Choroid plexus epithelial cell (primary cell): ENCODE measurements around the gene SPO11.

Experiments used
- DNase-seq: peaks from one replicate; pipeline ENCODE4 v3.0.0-alpha.2; 2010; ENCODE audit warnings: low read depth
- H3K4me3 ChIP-seq: 2 replicates; pipeline ENCODE4 v1.5.1; 2011; ENCODE audit warnings: low read depth, mild to moderate bottlenecking, control low read depth, low read length, moderate library complexity
- CTCF ChIP-seq: conservative IDR thresholded peaks from 2 replicates; pipeline ENCODE4 v1.5.1; 2011; ENCODE audit warnings: low read depth, mild to moderate bottlenecking, control low read depth, inconsistent platforms, low read length, moderate library complexity

Gene SPO11

GRCh38 chr20:57351042-57351783 is 21.6 kb downstream of the SPO11 start, which contains the start of gene RAE1:
Gene RAE1, plus strand, starts transcription at chr20:57351255. Its CDS starts 2,784 bp downstream, at chr20:57354039.
- TF ChIP-seq CTCF: no peak
- peak; percentile 96 for DNase-seq
- H3K4me3 ChIP-seq: peak within 1 kb of the TSS; percentile 94

GRCh38 chr20:57352305-57352704 is 22.7 kb downstream of the SPO11 start:
- TF ChIP-seq CTCF: no peak
- no peak for DNase-seq
- peak overlapping the region; percentile 94 for H3K4me3 ChIP-seq

- DNase-seq: no peak
- no peak for TF ChIP-seq CTCF
- no peak overlapping the region for H3K4me3 ChIP-seq
Observed at GRCh38 chr20:57353351-57353750, 23.7 kb downstream of the SPO11 start.

- peak; percentile 73 for DNase-seq
- no peak overlapping the region for H3K4me3 ChIP-seq
- TF ChIP-seq CTCF: no peak
Observed at GRCh38 chr20:57361517-57361916, 31.9 kb downstream of the SPO11 start.

GRCh38 chr20:57364451-57364850 is 34.8 kb downstream of the SPO11 start:
- DNase-seq: no peak
- no peak for TF ChIP-seq CTCF
- H3K4me3 ChIP-seq: no peak overlapping the region

GRCh38 chr20:57369596-57369995 is 40.0 kb downstream of the SPO11 start:
- TF ChIP-seq CTCF: no peak
- no peak for DNase-seq
- no peak overlapping the region for H3K4me3 ChIP-seq

GRCh38 chr20:57370316-57370715 is 40.7 kb downstream of the SPO11 start:
- no peak for DNase-seq
- no peak for TF ChIP-seq CTCF
- no peak overlapping the region for H3K4me3 ChIP-seq
